Loucy (cell line): Measurements from ENCODE around the gene SMR3B.

Experiments used
- EZH2phosphoT487 ChIP-seq: fragments of 200-600 bp; IDR thresholded peaks from 2 replicates; pipeline ENCODE4 v1.6.1; 2018; ENCODE audit warnings: antibody characterized with exemption, mild to moderate bottlenecking, moderate library complexity, borderline replicate concordance
- TF ChIP-seq, protein P1 (sequence below): fragments of 200-600 bp; sonication (generic); conservative IDR thresholded peaks from 2 replicates; pipeline ENCODE4 v1.5.1; 2014; ENCODE audit warnings: mild to moderate bottlenecking, antibody characterized with exemption, low read length

DNA sequence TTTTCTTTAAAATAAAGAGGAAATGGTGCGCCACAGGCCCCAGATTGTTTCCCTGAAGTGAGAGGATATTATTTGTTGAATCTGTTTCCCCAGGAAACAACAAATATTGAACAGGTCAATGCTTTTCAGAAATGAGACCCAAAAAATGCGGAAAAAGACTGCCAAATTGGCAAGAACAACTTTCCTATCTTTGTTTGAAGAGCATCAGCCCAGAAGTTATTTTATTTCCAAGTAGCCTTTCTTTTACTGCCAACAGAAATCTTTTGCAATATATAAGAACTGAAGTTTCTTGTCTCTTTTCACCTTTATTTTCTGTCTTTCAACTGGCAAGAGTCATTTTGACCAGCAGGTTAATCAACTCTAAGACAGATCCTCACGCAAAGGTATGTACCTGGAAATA, 22.5 kb upstream of the SMR3B start, which contains the start of gene SMR3A:
- TF ChIP-seq EZH2phosphoT487: no peak
- TF ChIP-seq, protein P1, sequence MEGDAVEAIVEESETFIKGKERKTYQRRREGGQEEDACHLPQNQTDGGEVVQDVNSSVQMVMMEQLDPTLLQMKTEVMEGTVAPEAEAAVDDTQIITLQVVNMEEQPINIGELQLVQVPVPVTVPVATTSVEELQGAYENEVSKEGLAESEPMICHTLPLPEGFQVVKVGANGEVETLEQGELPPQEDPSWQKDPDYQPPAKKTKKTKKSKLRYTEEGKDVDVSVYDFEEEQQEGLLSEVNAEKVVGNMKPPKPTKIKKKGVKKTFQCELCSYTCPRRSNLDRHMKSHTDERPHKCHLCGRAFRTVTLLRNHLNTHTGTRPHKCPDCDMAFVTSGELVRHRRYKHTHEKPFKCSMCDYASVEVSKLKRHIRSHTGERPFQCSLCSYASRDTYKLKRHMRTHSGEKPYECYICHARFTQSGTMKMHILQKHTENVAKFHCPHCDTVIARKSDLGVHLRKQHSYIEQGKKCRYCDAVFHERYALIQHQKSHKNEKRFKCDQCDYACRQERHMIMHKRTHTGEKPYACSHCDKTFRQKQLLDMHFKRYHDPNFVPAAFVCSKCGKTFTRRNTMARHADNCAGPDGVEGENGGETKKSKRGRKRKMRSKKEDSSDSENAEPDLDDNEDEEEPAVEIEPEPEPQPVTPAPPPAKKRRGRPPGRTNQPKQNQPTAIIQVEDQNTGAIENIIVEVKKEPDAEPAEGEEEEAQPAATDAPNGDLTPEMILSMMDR: no peak
